K562 (cell line): Measurements from ENCODE around the gene IRF9. TPM values are rescaled to one million over a fixed set of nuclear protein-coding genes. Genes with fewer than 3 reads are reported as not detected.

Experiments used
- ATAC-seq: fragments of 200-7000 bp; cut with Tn5 transposase; 3 replicates; pipeline ENCODE4 v1.9.1; 2020; ENCODE audit warnings: moderate library complexity
- BruUV-seq: library from RNA; stranded (reverse); fragments of 400-500 nt; replicated peaks from 2 replicates; lab custom pipeline; 2021; lab: Mats Ljungman, UMichigan
- CTCF ChIA-PET: fragments of 300-600 bp; formaldehyde crosslinking; extraction: SDS; loops from one replicate; lab custom pipeline; 2021; ENCODE audit warnings: low intra/inter-chr PET ratio; lab: Yijun Ruan, JAX
- POLR2A ChIA-PET: fragments of 300-600, 350-650 bp; sonication (Branson Sonifier 250); formaldehyde crosslinking; extraction: SDS; loops from one replicate; lab custom pipeline; 2021; ENCODE audit warnings: antibody characterized with exemption, inconsistent platforms; lab: Yijun Ruan, JAX
- DNase-seq, 4 experiments: peaks; one replicate each; pipeline versions ENCODE4 v3.0.0 to v3.0.0-alpha.2; 2011 to 2018; ENCODE audit warnings: low spot score in 3 of 4, mixed read lengths in 3 of 4; ENCODE audit errors: extremely low read depth in 1 of 4
- FAIRE-seq: peaks from 2 replicates; lab custom pipeline; 2011; peaks lifted over from hg19 to GRCh38; lab: Jason Lieb, UNC
- H2AFZ ChIP-seq: 2 replicates; pipeline ENCODE4 v1.6.0; 2011; ENCODE audit warnings: low read depth, low read length, control low read depth, inconsistent platforms
- H3K27ac ChIP-seq: fragments of 200-600 bp; 3 replicates; pipeline ENCODE4 v1.8.0; 2011; ENCODE audit warnings: low read depth, mild to moderate bottlenecking, control low read depth, inconsistent platforms, low read length, moderate library complexity, mixed read lengths; ENCODE audit errors: extremely low read depth
- H3K27me3 ChIP-seq, 2 experiments: fragments of 300-600 bp in 1 of 2; 2 replicates in 1 of 2; 3 replicates in 1 of 2; pipeline versions ENCODE4 v1.6.0 to v1.8.0; 2011; ENCODE audit warnings: inconsistent platforms in 2 of 2, low read length in 2 of 2, mild to moderate bottlenecking in 1 of 2, mixed read lengths in 1 of 2, moderate library complexity in 1 of 2; ENCODE audit not compliant: control insufficient read depth in 2 of 2, insufficient read depth in 2 of 2
- H3K36me3 ChIP-seq: fragments of 300-600 bp; 3 replicates; pipeline ENCODE4 v1.8.0; 2011; ENCODE audit warnings: mild to moderate bottlenecking, low read length, inconsistent platforms; ENCODE audit not compliant: control insufficient read depth, insufficient read depth
- H3K4me1 ChIP-seq, 2 experiments: fragments of 200-600 bp in 1 of 2; replicated peaks in 1 of 2; 2 replicates in 1 of 2; 3 replicates in 1 of 2; pipeline versions ENCODE4 v1.5.1 to v1.8.0; 2011; ENCODE audit warnings: inconsistent platforms in 2 of 2, low read length in 2 of 2, mild to moderate bottlenecking in 1 of 2, mixed read lengths in 1 of 2, moderate library complexity in 1 of 2; ENCODE audit not compliant: control insufficient read depth in 2 of 2, insufficient read depth in 2 of 2
- H3K4me2 ChIP-seq: 2 replicates; pipeline ENCODE4 v1.6.1; 2011; ENCODE audit warnings: low read length, control low read depth, inconsistent platforms, mixed read lengths; ENCODE audit not compliant: insufficient read depth
- H3K4me3 ChIP-seq: fragments of 200-600 bp; sonication (generic), shearing (Covaris generic); 2 replicates; pipeline ENCODE4 v1.5.1; 2016; ENCODE audit warnings: control low read depth, inconsistent platforms
- H3K79me2 ChIP-seq: fragments of 200-600 bp; 3 replicates; pipeline ENCODE4 v1.8.0; 2011; ENCODE audit warnings: low read length, inconsistent platforms; ENCODE audit not compliant: control insufficient read depth, insufficient read depth
- H3K9ac ChIP-seq, 2 experiments: 2 replicates each; pipeline versions ENCODE4 v1.6.0 to v1.6.1; 2011; ENCODE audit warnings: low read depth in 2 of 2, low read length in 2 of 2, control low read depth in 1 of 2, inconsistent platforms in 1 of 2, mild to moderate bottlenecking in 1 of 2, mixed read lengths in 1 of 2; ENCODE audit not compliant: insufficient read depth in 1 of 2
- H3K9me1 ChIP-seq: one replicate; pipeline ENCODE4 v1.6.0; 2011; ENCODE audit warnings: inconsistent platforms, mild to moderate bottlenecking, low read length, moderate library complexity; ENCODE audit not compliant: control insufficient read depth, insufficient read depth
- H3K9me3 ChIP-seq: replicated peaks from 2 replicates; pipeline ENCODE4 v1.5.1; 2011; ENCODE audit warnings: low read depth, low read length, inconsistent platforms; ENCODE audit not compliant: control insufficient read depth, insufficient read depth
- H4K20me1 ChIP-seq: replicated peaks from 2 replicates; pipeline ENCODE4 v1.6.1; 2011; ENCODE audit warnings: low read length, inconsistent platforms, mixed read lengths; ENCODE audit not compliant: control insufficient read depth, insufficient read depth
- CAMTA2 ChIP-seq: fragments of 250-450 bp; sonication (Bioruptor Pico); conservative IDR thresholded peaks from 2 replicates; pipeline ENCODE4 v1.5.1; 2022
- CEBPB ChIP-seq: fragments of 450-650 bp; IDR thresholded peaks from 2 replicates; pipeline ENCODE4 v1.6.1; 2016; ENCODE audit warnings: missing genetic modification characterization, missing compliant biosample characterization
- FOXP1 ChIP-seq: sonication (generic); formaldehyde crosslinking; IDR thresholded peaks from 2 replicates; pipeline ENCODE4 v1.8.0; 2022; ENCODE audit warnings: mild to moderate bottlenecking, missing genetic modification reagents
- HNRNPH1 ChIP-seq: fragments of 200-400 bp; formaldehyde crosslinking; optimal IDR thresholded peaks from 2 replicates; pipeline ENCODE3; 2017; ENCODE audit warnings: low read depth, mild to moderate bottlenecking, low read length, moderate library complexity
- ZBTB17 ChIP-seq: fragments of 450-650 bp; formaldehyde crosslinking; IDR thresholded peaks from 2 replicates; pipeline ENCODE4 v1.4.0; 2020; ENCODE audit warnings: mild to moderate bottlenecking
- ZFP36 ChIP-seq: fragments of 150-350 bp; IDR thresholded peaks from 2 replicates; pipeline ENCODE4 v1.6.1; 2018; ENCODE audit warnings: low read length, low read depth; ENCODE audit not compliant: partially characterized antibody
- ZNF217 ChIP-seq: sonication (generic); formaldehyde crosslinking; IDR thresholded peaks from 2 replicates; pipeline ENCODE4 v1.8.0; 2022; ENCODE audit warnings: mild to moderate bottlenecking, missing genetic modification reagents
- ZNF77 ChIP-seq: fragments of 250-450 bp; sonication (Bioruptor Pico); IDR thresholded peaks from 2 replicates; pipeline ENCODE4 v1.5.0; 2020
- WGBS: fragments of 100-300 bp; shearing (Covaris generic); methylation state at CpG from one replicate; pipeline ENCODE4 v1.1.6; 2016; ENCODE audit warnings: low coverage, mixed read lengths; ENCODE audit not compliant: insufficient coverage; ENCODE audit errors: missing lambda C conversion rate; 5-methylcytosine and 5-hydroxymethylcytosine counted together
- in situ Hi-C: fragments of 300-500 bp; cut with MboI; formaldehyde crosslinking; loops from 4 replicates; pipeline ENCODE4 v1.15.0; 2018; ENCODE audit warnings: inconsistent platforms, mixed read lengths
- intact Hi-C: fragments of 100-400 bp; cut with micrococcal nuclease; formaldehyde crosslinking; loops from 2 replicates; pipeline ENCODE4 v1.14.2; 2022
- polyA plus RNA-seq, 8 experiments: library from polyadenylated mRNA; depleted of rRNA in 4 of 8; stranded (reverse) in 5 of 8; unstranded in 3 of 8; fragments of >200 nt; fragmentation: Nextera tagmentation in 2 of 8; fragmentation: Illumina TruSeq in 1 of 8; extraction: Ambion mirVana in 2 of 8; extraction: Trizol in 1 of 8; gene quantifications; 2 replicates each; pipeline versions ENCODE4 v1.2.1 to v1.2.3, GENCODE V29; 2011 to 2014; ENCODE audit warnings: inconsistent platforms in 1 of 8, missing spikeins in 1 of 8
- total RNA-seq, 7 experiments: library from RNA; depleted of rRNA in 6 of 7; stranded (reverse); fragments of >200 nt in 6 of 7; fragmentation: Illumina TruSeq in 2 of 7; extraction: Trizol in 2 of 7; gene quantifications; 2 replicates each; pipeline versions ENCODE4 v1.2.1 to v1.2.3, GENCODE V29; 2011 to 2021; ENCODE audit warnings: low replicate concordance in 1 of 7
- TF ChIP-seq, protein P1 (sequence below): fragments of 250-450 bp; sonication (Bioruptor Pico); IDR thresholded peaks from 2 replicates; pipeline ENCODE4 v1.5.0; 2021; ENCODE audit warnings: mild to moderate bottlenecking, borderline replicate concordance

Gene IRF9
- total and polyA plus RNA-seq, 9 of the 15 experiments (the other 6 are each of a cell fraction or from before 2014, with no cell fraction given), result 0.79 to 14.8 (median 6.1) TPM

DNA sequence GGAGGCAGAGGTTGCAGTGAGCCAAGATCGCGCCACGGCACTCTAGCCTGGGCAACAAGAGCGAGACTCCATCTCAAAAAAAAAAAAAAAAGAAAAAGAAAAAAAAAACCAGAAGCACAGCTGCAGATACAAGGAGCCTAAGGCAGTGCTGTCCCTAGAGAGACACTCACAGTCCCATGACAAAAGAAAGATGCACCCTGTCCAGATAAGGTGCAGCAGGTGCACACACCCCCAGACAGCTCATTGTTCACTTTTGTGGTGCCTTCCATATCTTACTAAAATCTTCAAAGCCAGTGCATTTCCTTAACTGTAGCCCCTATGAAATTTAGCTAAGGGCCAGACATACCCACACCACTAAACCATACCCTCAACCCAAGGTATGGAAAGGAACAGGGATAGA lies 38.6 kb upstream of the IRF9 start:
- ATAC-seq, result no peak; the same call in 2 of the 3 replicates
- in situ Hi-C loops, result no loop called here
- no CpG with 5 or more reads among the region's 4 CpGs for WGBS
- H3K4me3 ChIP-seq, result no peak overlapping the region
- H3K9ac ChIP-seq, result no peak overlapping the region
- BruUV-seq, result no TSS peak
- no peaks in the 10 kb centered on the region for H3K27me3 ChIP-seq
- CTCF ChIA-PET, result no interaction called here
- FAIRE-seq, result no peak
- no peak overlapping the region for H3K27ac ChIP-seq
- no peak for TF ChIP-seq CEBPB (tag)
- TF ChIP-seq HNRNPH1, result no peak
- no peak for TF ChIP-seq ZFP36
- no peak for TF ChIP-seq ZBTB17 (CRISPR knock-in tag)
- H3K4me1 ChIP-seq, result peaks cover 6 to 12% of the 10 kb centered on the region in 2 experiments; a peak in 4 of 5 replicates
- intact Hi-C loops, result no loop called here
- no peak overlapping the region for H2AFZ ChIP-seq
- POLR2A ChIA-PET, result interaction anchor here (1.0 kb wide), 1 partner anchor 8 kb away, joined by 3 read pairs; the partner anchor contains the start of genes DCAF11 and NRL
- H4K20me1 ChIP-seq, result no peaks in the 10 kb centered on the region
- no peak overlapping the region for H3K4me2 ChIP-seq
- no peaks in the 10 kb centered on the region for H3K9me1 ChIP-seq
- H3K79me2 ChIP-seq, result no peaks in the 10 kb centered on the region
- H3K36me3 ChIP-seq, result peaks cover 51% of the 10 kb centered on the region; the same call in 2 of the 3 replicates
- no peaks in the 10 kb centered on the region for H3K9me3 ChIP-seq
- DNase-seq, result no peak

DNA sequence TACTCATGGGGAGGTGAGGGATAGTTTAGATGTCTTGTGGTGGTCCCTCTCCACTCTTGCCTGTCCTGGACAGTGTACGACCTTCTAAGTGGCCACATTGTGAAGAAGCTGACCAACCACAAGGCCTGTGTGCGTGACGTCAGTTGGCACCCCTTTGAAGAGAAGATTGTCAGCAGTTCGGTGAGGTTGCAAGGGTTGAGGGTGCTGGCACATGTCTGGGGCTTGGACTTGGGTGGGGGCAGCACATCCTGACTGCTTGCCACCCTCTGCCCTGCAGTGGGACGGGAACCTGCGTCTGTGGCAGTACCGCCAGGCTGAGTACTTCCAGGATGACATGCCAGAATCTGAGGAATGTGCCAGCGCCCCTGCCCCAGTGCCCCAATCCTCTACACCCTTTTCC lies 38.2 kb upstream of the IRF9 start:
- Histone ChIP-seq H3K36me3 (peaks cover 46% of the 10 kb centered on the region; the same call in 2 of the 3 replicates), H3K9me3 (no peaks in the 10 kb centered on the region), H3K27me3 (no peaks in the 10 kb centered on the region), H2AFZ (no peak overlapping the region), H4K20me1 (no peaks in the 10 kb centered on the region), H3K4me3 (no peak overlapping the region), H3K9ac (peak overlapping the region in 1 of 2 experiments; percentile 76; a peak in 2 of 4 replicates), H3K4me1 (peaks cover 6 to 12% of the 10 kb centered on the region in 2 experiments; a peak in 4 of 5 replicates), H3K4me2 (no peak overlapping the region), H3K27ac (no peak overlapping the region; the same call in 2 of the 3 replicates), H3K9me1 (no peaks in the 10 kb centered on the region), H3K79me2 (no peaks in the 10 kb centered on the region)
- ChIA-PET POLR2A (interaction anchor here (1.5 kb wide), 1 partner anchor 18 kb away, joined by 3 read pairs; the partner anchor contains the start of gene EMC9), CTCF (no interaction called here)
- intact Hi-C loops (no loop called here), in situ Hi-C loops (no loop called here)
- ATAC-seq, result no peak; the same call in 2 of the 3 replicates
- BruUV-seq, result no TSS peak
- 88% methylated on average over 6 of the region's 8 CpGs for WGBS
- no peak for FAIRE-seq
- no peak for DNase-seq
- TF ChIP-seq CAMTA2 (CRISPR knock-in tag), result no peak
- TF ChIP-seq FOXP1 (CRISPR knock-in tag), result no peak
- TF ChIP-seq, protein P1, sequence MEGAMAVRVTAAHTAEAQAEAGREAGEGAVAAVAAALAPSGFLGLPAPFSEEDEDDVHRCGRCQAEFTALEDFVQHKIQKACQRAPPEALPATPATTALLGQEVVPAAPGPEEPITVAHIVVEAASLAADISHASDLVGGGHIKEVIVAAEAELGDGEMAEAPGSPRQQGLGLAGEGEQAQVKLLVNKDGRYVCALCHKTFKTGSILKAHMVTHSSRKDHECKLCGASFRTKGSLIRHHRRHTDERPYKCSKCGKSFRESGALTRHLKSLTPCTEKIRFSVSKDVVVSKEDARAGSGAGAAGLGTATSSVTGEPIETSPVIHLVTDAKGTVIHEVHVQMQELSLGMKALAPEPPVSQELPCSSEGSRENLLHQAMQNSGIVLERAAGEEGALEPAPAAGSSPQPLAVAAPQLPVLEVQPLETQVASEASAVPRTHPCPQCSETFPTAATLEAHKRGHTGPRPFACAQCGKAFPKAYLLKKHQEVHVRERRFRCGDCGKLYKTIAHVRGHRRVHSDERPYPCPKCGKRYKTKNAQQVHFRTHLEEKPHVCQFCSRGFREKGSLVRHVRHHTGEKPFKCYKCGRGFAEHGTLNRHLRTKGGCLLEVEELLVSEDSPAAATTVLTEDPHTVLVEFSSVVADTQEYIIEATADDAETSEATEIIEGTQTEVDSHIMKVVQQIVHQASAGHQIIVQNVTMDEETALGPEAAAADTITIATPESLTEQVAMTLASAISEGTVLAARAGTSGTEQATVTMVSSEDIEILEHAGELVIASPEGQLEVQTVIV (CRISPR knock-in tag), result no peak
- no peak for TF ChIP-seq ZNF77 (CRISPR knock-in tag)
- no peak for TF ChIP-seq ZNF217 (CRISPR knock-in tag)
